WTC11 (cell line): ENCODE results near the gene NID2. TPM values are rescaled to one million over a fixed set of nuclear protein-coding genes. Genes with fewer than 3 reads are reported as not detected.

Experiments used
- ATAC-seq: fragments of 200-7000 bp; cut with Tn5 transposase; 2 replicates; pipeline ENCODE4 v1.10.0; 2021; ENCODE audit warnings: mild to moderate bottlenecking, moderate library complexity
- CTCF ChIA-PET: fragments of 300-600 bp; sonication (Branson Sonifier 250); formaldehyde crosslinking; loops from one replicate; lab custom pipeline; 2021; ENCODE audit warnings: antibody characterized with exemption; lab: Charles Lee
- POLR2A ChIA-PET: fragments of 350-600 bp; sonication (Branson Sonifier 250); formaldehyde crosslinking; loops from one replicate; lab custom pipeline; 2021; ENCODE audit warnings: antibody characterized with exemption; lab: Charles Lee
- DNase-seq: peaks from one replicate; pipeline ENCODE4 v3.0.0; 2021; ENCODE audit warnings: low spot score
- H3K27ac Mint-ChIP-seq: 2 replicates; pipeline ENCODE4 v1.8.0; 2021; ENCODE audit warnings: mixed read lengths
- H3K27me3 Mint-ChIP-seq: 2 replicates; pipeline ENCODE4 v1.8.0; 2021; ENCODE audit warnings: low read depth, mild to moderate bottlenecking, moderate library complexity, mixed read lengths
- H3K36me3 Mint-ChIP-seq: 2 replicates; pipeline ENCODE4 v1.8.0; 2021; ENCODE audit warnings: mixed read lengths
- H3K4me1 Mint-ChIP-seq: 2 replicates; pipeline ENCODE4 v1.8.0; 2022; ENCODE audit warnings: mixed read lengths
- H3K4me3 Mint-ChIP-seq: 2 replicates; pipeline ENCODE4 v1.8.0; 2021; ENCODE audit warnings: mild to moderate bottlenecking, moderate library complexity, mixed read lengths
- H3K9me3 Mint-ChIP-seq: 2 replicates; pipeline ENCODE4 v1.8.0; 2021; ENCODE audit warnings: mixed read lengths
- ATF1 ChIP-seq: sonication (generic); formaldehyde crosslinking; IDR thresholded peaks from 2 replicates; pipeline ENCODE4 v1.8.1; 2023; ENCODE audit warnings: mild to moderate bottlenecking, moderate library complexity, missing genetic modification reagents
- CBFB ChIP-seq: sonication (generic); formaldehyde crosslinking; IDR thresholded peaks from 2 replicates; pipeline ENCODE4 v1.8.1; 2022; ENCODE audit warnings: mild to moderate bottlenecking, low read depth, missing genetic modification reagents
- CDX4 ChIP-seq: fragments of 250-450 bp; sonication (Bioruptor Pico); IDR thresholded peaks from 2 replicates; pipeline ENCODE4 v1.9.0; 2021; ENCODE audit warnings: moderate library complexity, mild to moderate bottlenecking, inconsistent platforms, borderline replicate concordance
- CREB1 ChIP-seq: sonication (generic); formaldehyde crosslinking; IDR thresholded peaks from 2 replicates; pipeline ENCODE4 v1.8.0; 2023; ENCODE audit warnings: mild to moderate bottlenecking, missing genetic modification reagents
- CREM ChIP-seq: sonication (generic); formaldehyde crosslinking; IDR thresholded peaks from 2 replicates; pipeline ENCODE4 v1.8.1; 2022; ENCODE audit warnings: mild to moderate bottlenecking, missing genetic modification reagents, moderate library complexity
- E2F5 ChIP-seq: sonication (generic); formaldehyde crosslinking; IDR thresholded peaks from 2 replicates; pipeline ENCODE4 v1.8.1; 2022; ENCODE audit warnings: mild to moderate bottlenecking, moderate library complexity, missing genetic modification reagents
- ETV6 ChIP-seq: sonication (generic); formaldehyde crosslinking; IDR thresholded peaks from 2 replicates; pipeline ENCODE4 v1.8.1; 2022; ENCODE audit warnings: mild to moderate bottlenecking, missing genetic modification reagents
- FOXJ3 ChIP-seq: sonication (generic); formaldehyde crosslinking; IDR thresholded peaks from 2 replicates; pipeline ENCODE4 v1.9.0; 2021; ENCODE audit warnings: missing genetic modification reagents, mild to moderate bottlenecking, borderline replicate concordance
- FOXP1 ChIP-seq: sonication (generic); formaldehyde crosslinking; IDR thresholded peaks from 2 replicates; pipeline ENCODE4 v1.8.0; 2022; ENCODE audit warnings: missing genetic modification reagents, mild to moderate bottlenecking, moderate library complexity, borderline replicate concordance
- GABPB1 ChIP-seq: sonication (generic); formaldehyde crosslinking; IDR thresholded peaks from 2 replicates; pipeline ENCODE4 v1.8.1; 2023; ENCODE audit warnings: mild to moderate bottlenecking, missing genetic modification reagents
- GRHL2 ChIP-seq: fragments of 250-450 bp; sonication (Bioruptor Pico); IDR thresholded peaks from 2 replicates; pipeline ENCODE4 v1.8.0; 2022; ENCODE audit warnings: mild to moderate bottlenecking, moderate library complexity; ENCODE audit not compliant: insufficient replicate concordance, severe bottlenecking
- KAT7 ChIP-seq: sonication (generic); formaldehyde crosslinking; IDR thresholded peaks from 2 replicates; pipeline ENCODE4 v1.8.1; 2023; ENCODE audit warnings: missing genetic modification reagents, mild to moderate bottlenecking, borderline replicate concordance
- MYBL2 ChIP-seq: sonication (generic); formaldehyde crosslinking; IDR thresholded peaks from 2 replicates; pipeline ENCODE4 v1.8.1; 2023; ENCODE audit warnings: mild to moderate bottlenecking, moderate library complexity, missing genetic modification reagents
- NFE2L1 ChIP-seq: sonication (generic); formaldehyde crosslinking; IDR thresholded peaks from 2 replicates; pipeline ENCODE4 v1.8.1; 2023; ENCODE audit warnings: missing genetic modification reagents
- NR1H2 ChIP-seq: sonication (generic); formaldehyde crosslinking; IDR thresholded peaks from 2 replicates; pipeline ENCODE4 v1.9.0; 2021; ENCODE audit warnings: mild to moderate bottlenecking, moderate library complexity, missing genetic modification reagents
- NR3C1 ChIP-seq: sonication (generic); formaldehyde crosslinking; conservative IDR thresholded peaks from 2 replicates; pipeline ENCODE4 v1.8.1; 2023; ENCODE audit warnings: low read depth, mild to moderate bottlenecking, missing genetic modification reagents
- RORB ChIP-seq: fragments of 250-450 bp; sonication (Bioruptor Pico); IDR thresholded peaks from 2 replicates; pipeline ENCODE4 v1.9.0; 2021; ENCODE audit warnings: mild to moderate bottlenecking
- SP1 ChIP-seq: sonication (generic); formaldehyde crosslinking; conservative IDR thresholded peaks from 2 replicates; pipeline ENCODE4 v1.8.1; 2022; ENCODE audit warnings: missing genetic modification reagents
- TCF7 ChIP-seq: sonication (generic); formaldehyde crosslinking; IDR thresholded peaks from 2 replicates; pipeline ENCODE4 v1.8.0; 2022; ENCODE audit warnings: mild to moderate bottlenecking, low read depth, missing genetic modification reagents, moderate library complexity
- TEAD1 ChIP-seq: sonication (generic); formaldehyde crosslinking; IDR thresholded peaks from 2 replicates; pipeline ENCODE4 v1.8.0; 2022; ENCODE audit warnings: mild to moderate bottlenecking, missing genetic modification reagents
- ZNF232 ChIP-seq: sonication (generic); formaldehyde crosslinking; IDR thresholded peaks from 2 replicates; pipeline ENCODE4 v1.8.0; 2022; ENCODE audit warnings: mild to moderate bottlenecking, missing genetic modification reagents
- ZNF263 ChIP-seq: sonication (generic); formaldehyde crosslinking; IDR thresholded peaks from 2 replicates; pipeline ENCODE4 v1.8.1; 2022; ENCODE audit warnings: low read depth, mild to moderate bottlenecking, moderate library complexity, missing genetic modification reagents
- ZNF281 ChIP-seq: sonication (generic); formaldehyde crosslinking; IDR thresholded peaks from 2 replicates; pipeline ENCODE4 v1.8.0; 2023; ENCODE audit warnings: mild to moderate bottlenecking, missing genetic modification reagents
- total RNA-seq: library from RNA; stranded (reverse); gene quantifications from 3 replicates; pipeline ENCODE4 v1.2.3, GENCODE V29; 2021
- TF ChIP-seq, protein P1 (sequence below): sonication (generic); formaldehyde crosslinking; IDR thresholded peaks from 2 replicates; pipeline ENCODE4 v1.8.1; 2023; ENCODE audit warnings: mild to moderate bottlenecking, missing genetic modification reagents
- TF ChIP-seq, protein P2 (sequence below): sonication (generic); formaldehyde crosslinking; IDR thresholded peaks from 2 replicates; pipeline ENCODE4 v1.8.0; 2022; ENCODE audit warnings: mild to moderate bottlenecking, missing genetic modification reagents
- TF ChIP-seq, protein P3 (sequence below): sonication (generic); formaldehyde crosslinking; IDR thresholded peaks from 2 replicates; pipeline ENCODE4 v1.8.1; 2022; ENCODE audit warnings: missing genetic modification reagents, borderline replicate concordance
- TF ChIP-seq, protein P4 (sequence below): sonication (generic); formaldehyde crosslinking; conservative IDR thresholded peaks from 2 replicates; pipeline ENCODE4 v1.8.1; 2022; ENCODE audit warnings: mild to moderate bottlenecking, missing genetic modification reagents

The NID2 gene
- total RNA-seq, 1 experiment from 2014 or later, result 5.4 TPM

GRCh38 chr14:52008136-52008535 is 60.7 kb downstream of the NID2 start:
- H3K27me3 Mint-ChIP-seq, result no peaks in the 10 kb centered on the region
- H3K9me3 Mint-ChIP-seq, result no peaks in the 10 kb centered on the region
- no peak for TF ChIP-seq KAT7
- TF ChIP-seq GRHL2 (CRISPR knock-in tag), result no peak
- no peak for TF ChIP-seq FOXP1
- no peak for TF ChIP-seq CREB1
- no peak for TF ChIP-seq GABPB1 (CRISPR knock-in tag)
- TF ChIP-seq, protein P1, sequence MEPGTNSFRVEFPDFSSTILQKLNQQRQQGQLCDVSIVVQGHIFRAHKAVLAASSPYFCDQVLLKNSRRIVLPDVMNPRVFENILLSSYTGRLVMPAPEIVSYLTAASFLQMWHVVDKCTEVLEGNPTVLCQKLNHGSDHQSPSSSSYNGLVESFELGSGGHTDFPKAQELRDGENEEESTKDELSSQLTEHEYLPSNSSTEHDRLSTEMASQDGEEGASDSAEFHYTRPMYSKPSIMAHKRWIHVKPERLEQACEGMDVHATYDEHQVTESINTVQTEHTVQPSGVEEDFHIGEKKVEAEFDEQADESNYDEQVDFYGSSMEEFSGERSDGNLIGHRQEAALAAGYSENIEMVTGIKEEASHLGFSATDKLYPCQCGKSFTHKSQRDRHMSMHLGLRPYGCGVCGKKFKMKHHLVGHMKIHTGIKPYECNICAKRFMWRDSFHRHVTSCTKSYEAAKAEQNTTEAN (CRISPR knock-in tag), result no peak
- no peak for TF ChIP-seq ZNF281 (CRISPR knock-in tag)
- TF ChIP-seq NR1H2 (CRISPR knock-in tag), result no peak
- TF ChIP-seq ATF1 (CRISPR knock-in tag), result no peak
- TF ChIP-seq NR3C1 (CRISPR knock-in tag), result no peak
- no peak for TF ChIP-seq SP1
- TF ChIP-seq MYBL2 (CRISPR knock-in tag), result no peak
- TF ChIP-seq, protein P2, sequence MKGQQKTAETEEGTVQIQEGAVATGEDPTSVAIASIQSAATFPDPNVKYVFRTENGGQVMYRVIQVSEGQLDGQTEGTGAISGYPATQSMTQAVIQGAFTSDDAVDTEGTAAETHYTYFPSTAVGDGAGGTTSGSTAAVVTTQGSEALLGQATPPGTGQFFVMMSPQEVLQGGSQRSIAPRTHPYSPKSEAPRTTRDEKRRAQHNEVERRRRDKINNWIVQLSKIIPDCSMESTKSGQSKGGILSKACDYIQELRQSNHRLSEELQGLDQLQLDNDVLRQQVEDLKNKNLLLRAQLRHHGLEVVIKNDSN (CRISPR knock-in tag), result no peak
- TF ChIP-seq RORB (CRISPR knock-in tag), result no peak
- TF ChIP-seq TCF7, result no peak
- no peak for TF ChIP-seq ZNF232 (CRISPR knock-in tag)
- TF ChIP-seq CREM (CRISPR knock-in tag), result no peak
- no peak for TF ChIP-seq ZNF263 (CRISPR knock-in tag)
- TF ChIP-seq, all 79 proteins: peak for 0
- no peak overlapping the region for H3K4me3 Mint-ChIP-seq
- ATAC-seq (no peak), DNase-seq (no peak)
- H3K36me3 Mint-ChIP-seq, result peaks cover 71% of the 10 kb centered on the region
- H3K4me1 Mint-ChIP-seq, result peaks cover 10% of the 10 kb centered on the region
- ChIA-PET CTCF (interaction anchor here (1.2 kb wide), 1 partner anchor 61 kb away, joined by 3 read pairs; no protein-coding TSS in a partner anchor), POLR2A (interaction anchor here (0.6 kb wide), 1 partner anchor 719 kb away, joined by 4 read pairs; no protein-coding TSS in a partner anchor)
- no peak overlapping the region for H3K27ac Mint-ChIP-seq

DNA sequence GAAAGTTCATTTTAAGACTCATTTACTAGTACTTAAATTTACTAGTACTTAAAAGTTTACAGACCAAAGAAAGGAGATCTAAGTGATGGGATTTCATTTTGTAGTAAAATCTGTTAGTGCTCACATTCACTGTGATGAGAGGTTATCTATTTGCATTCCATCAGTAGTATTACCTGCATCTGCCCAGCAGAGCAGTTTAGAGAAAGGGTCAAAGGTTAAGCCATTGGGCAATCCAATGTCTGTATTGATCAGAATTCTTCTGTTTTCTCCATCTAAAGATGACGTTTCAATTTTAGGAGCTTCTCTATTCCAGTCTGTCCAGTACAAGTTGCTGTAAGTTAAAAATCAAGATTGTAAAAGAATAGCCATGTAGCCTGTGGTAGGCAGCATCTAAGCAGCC is 61.2 kb downstream of the NID2 start:
- Mint-ChIP-seq H3K9me3 (no peaks in the 10 kb centered on the region), H3K27me3 (no peaks in the 10 kb centered on the region), H3K27ac (no peak overlapping the region), H3K4me1 (peaks cover 5% of the 10 kb centered on the region), H3K4me3 (no peak overlapping the region), H3K36me3 (peaks cover 75% of the 10 kb centered on the region)
- TF ChIP-seq, protein P3, sequence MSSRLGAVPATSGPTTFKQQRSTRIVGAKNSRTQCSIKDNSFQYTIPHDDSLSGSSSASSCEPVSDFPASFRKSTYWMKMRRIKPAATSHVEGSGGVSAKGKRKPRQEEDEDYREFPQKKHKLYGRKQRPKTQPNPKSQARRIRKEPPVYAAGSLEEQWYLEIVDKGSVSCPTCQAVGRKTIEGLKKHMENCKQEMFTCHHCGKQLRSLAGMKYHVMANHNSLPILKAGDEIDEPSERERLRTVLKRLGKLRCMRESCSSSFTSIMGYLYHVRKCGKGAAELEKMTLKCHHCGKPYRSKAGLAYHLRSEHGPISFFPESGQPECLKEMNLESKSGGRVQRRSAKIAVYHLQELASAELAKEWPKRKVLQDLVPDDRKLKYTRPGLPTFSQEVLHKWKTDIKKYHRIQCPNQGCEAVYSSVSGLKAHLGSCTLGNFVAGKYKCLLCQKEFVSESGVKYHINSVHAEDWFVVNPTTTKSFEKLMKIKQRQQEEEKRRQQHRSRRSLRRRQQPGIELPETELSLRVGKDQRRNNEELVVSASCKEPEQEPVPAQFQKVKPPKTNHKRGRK (CRISPR knock-in tag), result no peak
- no peak for TF ChIP-seq RORB (CRISPR knock-in tag)
- TF ChIP-seq, protein P4, sequence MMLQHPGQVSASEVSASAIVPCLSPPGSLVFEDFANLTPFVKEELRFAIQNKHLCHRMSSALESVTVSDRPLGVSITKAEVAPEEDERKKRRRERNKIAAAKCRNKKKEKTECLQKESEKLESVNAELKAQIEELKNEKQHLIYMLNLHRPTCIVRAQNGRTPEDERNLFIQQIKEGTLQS (CRISPR knock-in tag), result no peak
- no peak for TF ChIP-seq NFE2L1 (CRISPR knock-in tag)
- no peak for TF ChIP-seq E2F5 (CRISPR knock-in tag)
- no peak for TF ChIP-seq ETV6 (CRISPR knock-in tag)
- TF ChIP-seq CBFB, result no peak
- TF ChIP-seq, protein P1 (CRISPR knock-in tag), result no peak
- no peak for TF ChIP-seq FOXJ3 (CRISPR knock-in tag)
- no peak for TF ChIP-seq CDX4 (CRISPR knock-in tag)
- no peak for TF ChIP-seq ZNF232 (CRISPR knock-in tag)
- TF ChIP-seq TEAD1 (CRISPR knock-in tag), result no peak
- ChIA-PET CTCF (interaction anchor here (1.8 kb wide), 1 partner anchor 8 kb away, joined by 9 read pairs; no protein-coding TSS in a partner anchor), POLR2A (interaction anchor here (0.6 kb wide), 1 partner anchor 720 kb away, joined by 4 read pairs; no protein-coding TSS in a partner anchor)
- no peak for ATAC-seq
- no peak for DNase-seq
